GM10248 (cell line): ENCODE results near the gene CFAP410.

Experiments
- CTCF ChIA-PET: fragments of 300-600 bp; sonication (Branson Sonifier 250); formaldehyde crosslinking; extraction: SDS; loops from one replicate; lab custom pipeline; 2021; ENCODE audit warnings: antibody characterized with exemption; lab: Yijun Ruan, JAX
- POLR2A ChIA-PET: fragments of 350-650 bp; sonication (Branson Sonifier 250); formaldehyde crosslinking; extraction: SDS; loops from one replicate; lab custom pipeline; 2020; ENCODE audit warnings: antibody characterized with exemption; lab: Yijun Ruan, JAX
- DNase-seq: peaks from one replicate; pipeline ENCODE4 v3.0.0; 2012; ENCODE audit errors: extremely low spot score
- TF ChIP-seq, protein P1 (sequence below): IDR thresholded peaks from 2 replicates; pipeline ENCODE4 v1.5.1; 2012; ENCODE audit warnings: mild to moderate bottlenecking, low read depth; ENCODE audit errors: extremely low read depth, missing control alignments, control extremely low read depth

The CFAP410 gene

DNA sequence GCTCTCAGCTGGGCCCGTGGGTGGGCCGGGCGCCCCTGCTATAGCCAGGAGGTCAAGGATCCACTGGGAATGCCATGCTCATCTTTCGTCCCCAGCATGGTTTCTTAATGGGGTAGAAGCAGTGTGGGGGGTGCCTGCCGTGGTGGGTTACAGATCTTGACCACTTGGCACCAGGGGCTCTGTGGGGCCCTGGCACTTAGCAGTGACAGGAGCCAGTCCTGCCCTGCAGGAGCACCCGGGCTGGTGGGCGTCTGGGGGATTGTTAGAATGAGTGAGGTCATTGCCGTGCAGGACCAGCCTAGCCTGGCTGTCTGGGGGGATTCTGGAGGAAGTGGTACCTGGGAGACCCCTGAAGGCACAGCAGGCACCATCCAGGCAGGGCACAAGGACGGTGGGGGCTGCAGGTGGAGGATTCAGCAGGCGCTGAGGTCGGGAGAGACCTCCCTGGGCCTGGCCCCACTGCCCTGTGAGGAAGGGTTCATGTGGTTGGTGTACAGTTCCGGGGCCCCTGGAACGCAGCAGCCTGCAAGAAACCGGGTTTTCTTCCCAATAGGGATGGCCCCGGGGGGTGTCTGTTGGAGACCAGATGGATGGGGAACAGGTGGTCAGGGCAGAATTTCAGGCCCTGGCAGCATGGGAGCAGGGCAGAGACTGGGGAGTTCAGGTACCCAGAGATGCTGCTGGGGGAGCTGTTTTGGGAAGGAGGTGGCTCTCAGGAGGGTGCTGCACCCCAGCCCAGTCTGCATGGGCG, 48.7 kb downstream of the CFAP410 start:
- no peak for DNase-seq
- ChIA-PET POLR2A (no interaction called here), CTCF (no interaction called here)
- TF ChIP-seq, protein P1, sequence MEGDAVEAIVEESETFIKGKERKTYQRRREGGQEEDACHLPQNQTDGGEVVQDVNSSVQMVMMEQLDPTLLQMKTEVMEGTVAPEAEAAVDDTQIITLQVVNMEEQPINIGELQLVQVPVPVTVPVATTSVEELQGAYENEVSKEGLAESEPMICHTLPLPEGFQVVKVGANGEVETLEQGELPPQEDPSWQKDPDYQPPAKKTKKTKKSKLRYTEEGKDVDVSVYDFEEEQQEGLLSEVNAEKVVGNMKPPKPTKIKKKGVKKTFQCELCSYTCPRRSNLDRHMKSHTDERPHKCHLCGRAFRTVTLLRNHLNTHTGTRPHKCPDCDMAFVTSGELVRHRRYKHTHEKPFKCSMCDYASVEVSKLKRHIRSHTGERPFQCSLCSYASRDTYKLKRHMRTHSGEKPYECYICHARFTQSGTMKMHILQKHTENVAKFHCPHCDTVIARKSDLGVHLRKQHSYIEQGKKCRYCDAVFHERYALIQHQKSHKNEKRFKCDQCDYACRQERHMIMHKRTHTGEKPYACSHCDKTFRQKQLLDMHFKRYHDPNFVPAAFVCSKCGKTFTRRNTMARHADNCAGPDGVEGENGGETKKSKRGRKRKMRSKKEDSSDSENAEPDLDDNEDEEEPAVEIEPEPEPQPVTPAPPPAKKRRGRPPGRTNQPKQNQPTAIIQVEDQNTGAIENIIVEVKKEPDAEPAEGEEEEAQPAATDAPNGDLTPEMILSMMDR = no peak

DNA sequence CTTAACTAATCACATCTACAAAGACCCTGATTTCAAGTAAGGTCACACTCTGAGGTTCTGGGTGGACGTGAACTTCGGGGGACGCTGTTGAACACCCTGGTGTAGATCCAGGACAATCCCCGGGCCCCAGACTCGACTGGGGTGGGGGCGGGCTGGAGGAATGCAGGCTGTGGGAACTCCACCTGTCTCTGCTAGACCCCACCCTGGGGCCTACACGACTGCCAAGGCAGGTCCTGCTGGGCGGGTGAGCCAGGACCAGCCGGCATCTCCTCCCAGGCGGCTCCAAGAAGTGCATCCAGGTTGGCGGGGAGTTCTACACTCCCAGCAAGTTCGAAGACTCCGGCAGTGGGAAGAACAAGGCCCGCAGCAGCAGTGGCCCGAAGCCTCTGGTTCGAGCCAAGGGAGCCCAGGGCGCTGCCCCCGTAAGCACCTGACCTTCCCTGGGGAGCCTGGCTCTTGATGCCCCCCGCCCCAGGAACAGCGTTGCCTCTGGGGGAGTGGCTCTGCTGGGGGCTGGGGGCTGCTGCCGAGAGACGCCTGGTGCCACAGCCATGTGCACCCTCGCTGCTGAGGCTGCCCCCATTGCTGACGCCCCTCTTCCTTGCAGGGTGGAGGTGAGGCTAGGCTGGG, 49.7 kb downstream of the CFAP410 start:
- ChIA-PET POLR2A (no interaction called here), CTCF (no interaction called here)
- no peak for DNase-seq
- TF ChIP-seq, protein P1 = no peak

DNA sequence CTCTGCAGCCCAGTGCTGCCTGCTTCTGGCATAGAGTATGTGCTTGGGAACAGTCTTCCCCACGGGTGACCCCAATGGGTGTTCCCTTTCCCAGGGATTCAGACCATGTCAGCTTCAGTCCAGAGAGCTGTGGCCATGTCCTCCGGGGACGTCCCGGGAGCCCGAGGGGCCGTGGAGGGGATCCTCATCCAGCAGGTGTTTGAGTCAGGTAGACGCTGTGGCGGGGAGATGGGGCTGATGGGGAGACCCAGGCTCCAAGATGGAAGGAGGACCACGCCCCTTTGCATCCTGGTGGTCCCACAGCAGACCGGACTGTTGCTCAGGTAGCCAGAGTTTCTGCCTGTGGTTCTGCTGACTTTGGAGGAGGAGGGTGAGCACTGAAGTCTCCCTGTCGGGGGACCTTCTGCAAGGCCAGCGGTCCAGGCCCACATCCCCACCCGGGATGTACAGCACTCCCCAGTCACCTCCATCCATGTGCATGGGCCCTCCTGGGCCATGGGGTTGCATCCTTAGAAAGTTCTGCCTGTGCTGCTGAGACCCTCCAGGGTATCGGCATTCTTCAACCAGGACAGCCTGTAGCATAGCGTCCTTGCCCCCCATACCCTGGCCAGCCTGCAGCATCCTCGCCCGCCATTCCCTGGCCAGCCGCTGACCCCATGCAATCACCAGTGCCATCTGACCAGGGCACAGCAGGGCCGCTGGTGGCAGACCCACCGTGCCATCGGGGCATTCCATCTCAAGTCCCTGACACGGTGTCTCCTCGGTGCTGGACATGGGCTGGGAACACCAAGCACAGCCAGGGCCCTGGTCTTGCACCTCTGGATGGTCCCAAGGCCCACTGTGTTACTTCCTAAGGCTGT, 50.7 kb downstream of the CFAP410 start:
- TF ChIP-seq, protein P1 = no peak
- no peak for DNase-seq
- POLR2A ChIA-PET = no interaction called here
- CTCF ChIA-PET = interaction anchor here (2.3 kb wide), 1 partner anchor 8 kb away, joined by 18 read pairs; no protein-coding TSS in a partner anchor

DNA sequence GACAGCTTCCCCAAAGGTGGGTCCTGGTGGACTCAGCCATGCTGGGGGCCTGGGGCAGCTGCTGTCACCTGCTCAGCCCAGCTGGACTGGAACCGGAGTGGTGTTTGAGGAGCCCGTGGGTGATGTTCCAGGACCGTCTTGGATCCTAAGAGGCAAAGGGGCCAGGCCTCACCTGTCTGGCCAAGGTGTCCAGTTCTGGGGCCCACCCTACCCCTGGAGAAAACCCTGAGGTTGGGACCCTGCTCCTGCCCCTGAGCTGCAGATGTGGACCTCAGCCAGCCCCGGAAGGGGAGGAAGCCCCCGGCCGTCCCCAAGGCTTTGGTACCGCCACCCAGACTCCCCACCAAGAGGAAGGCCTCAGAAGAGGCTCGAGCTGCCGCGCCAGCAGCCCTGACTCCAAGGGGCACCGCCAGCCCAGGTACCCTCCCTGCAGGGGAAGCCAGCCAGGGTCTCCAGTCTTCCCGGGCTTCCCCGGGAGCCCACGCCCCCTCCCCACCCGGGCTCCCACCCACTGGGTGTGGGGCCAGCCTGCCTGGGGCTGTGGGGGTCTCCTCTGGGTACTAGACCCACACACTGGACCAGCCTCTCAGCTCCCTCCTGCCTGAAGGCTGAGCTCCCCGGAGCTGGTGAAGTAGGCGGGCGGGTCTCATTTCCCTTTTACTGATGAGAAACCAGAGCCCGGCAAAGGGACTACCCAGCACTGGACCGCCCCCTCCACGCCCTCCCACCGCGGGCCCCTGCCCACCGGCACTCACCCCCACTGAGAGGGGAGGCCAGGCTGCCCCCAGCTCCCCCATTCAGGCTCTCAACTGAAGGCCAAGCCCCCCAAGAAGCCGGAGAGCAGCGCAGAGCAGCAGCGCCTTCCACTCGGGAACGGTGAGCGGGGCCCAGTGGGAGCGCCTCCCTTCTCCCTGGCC, 52.2 kb downstream of the CFAP410 start:
- no peak for DNase-seq
- ChIA-PET CTCF (interaction anchor here (0.9 to 2.3 kb wide), 2 partner anchors 10 to 507 kb away, joined by 3 to 18 read pairs; no protein-coding TSS in a partner anchor), POLR2A (no interaction called here)
- TF ChIP-seq, protein P1 = no peak

DNA sequence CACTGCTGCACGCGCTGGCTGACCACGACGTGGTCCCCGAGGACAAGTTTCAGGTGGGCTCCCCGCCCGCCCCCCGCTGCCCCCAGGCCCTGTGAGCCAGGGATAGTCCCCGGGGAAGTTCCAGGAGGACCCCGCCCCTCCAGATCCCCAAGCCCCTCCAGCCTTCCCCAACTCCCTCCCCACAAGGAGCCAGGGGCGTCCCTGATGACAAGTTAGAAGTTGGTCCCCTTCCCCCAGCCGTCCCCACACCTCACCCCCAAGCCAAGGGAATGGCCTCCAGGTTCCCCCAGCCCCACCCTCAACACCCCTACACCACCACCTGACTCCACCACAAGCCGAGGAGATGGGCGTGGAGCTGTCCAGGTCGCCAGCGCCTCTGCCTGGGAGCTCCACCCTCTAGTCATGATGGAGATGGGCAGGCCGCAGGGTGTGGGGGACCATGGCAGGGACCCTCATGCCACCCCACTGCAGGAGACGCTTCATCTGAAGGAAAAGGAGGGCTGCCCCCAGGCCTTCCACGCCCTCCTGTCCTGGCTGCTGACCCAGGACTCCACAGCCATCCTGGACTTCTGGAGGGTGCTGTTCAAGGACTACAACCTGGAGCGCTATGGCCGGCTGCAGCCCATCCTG, 53.0 kb downstream of the CFAP410 start:
- POLR2A ChIA-PET = no interaction called here
- CTCF ChIA-PET = interaction anchor here (0.9 to 2.3 kb wide), 2 partner anchors 11 to 508 kb away, joined by 3 to 18 read pairs; no protein-coding TSS in a partner anchor
- TF ChIP-seq, protein P1 = no peak
- DNase-seq = no peak
